ENCODE data around the gene ANKUB1. TPM values are rescaled to one million over a fixed set of nuclear protein-coding genes. Genes with fewer than 3 reads are reported as not detected.

ANKUB1 gene
- polyA plus RNA-seq, 2 of the 4 experiments (the other 2 are of a cell fraction), result not detected

GRCh38 chr3:149752051-149752787, 40.1 kb downstream of the ANKUB1 start, which contains the start of gene COMMD2:
Gene COMMD2, minus strand, starts transcription at chr3:149752489. Its CDS starts 45 bp downstream, at chr3:149752444.
- H3K4me1 ChIP-seq, result peaks cover 18% of the 10 kb centered on the region; the same call in 2 of the 3 replicates
- H3K9me3 ChIP-seq, result no peaks in the 10 kb centered on the region
- 1% methylated on average over 40 of the region's 52 CpGs for WGBS (ENCODE audit: missing lambda C conversion rate)
- FAIRE-seq (peak; percentile 7), ATAC-seq (peak; percentile 100), DNase-seq (ENCODE audit: low read depth in 1 of 2, low spot score in 1 of 2) (peak; percentile 82 to 94)
- H3K4me3 ChIP-seq, result peak within 1 kb of the TSS; percentile 76
- H3K4me2 ChIP-seq, result peak within 1 kb of the TSS; percentile 87
- ChIA-PET CTCF (interaction anchor here (0.6 to 3.1 kb wide), 29 partner anchors 9 to 683 kb away, joined by 3 to 24 read pairs (median 4); no protein-coding TSS in a partner anchor), POLR2A (interaction anchor here (0.6 to 1.9 kb wide), 14 partner anchors 11 to 217 kb away, joined by 3 to 8 read pairs (median 4); partner anchors contain the start of genes RNF13 and WWTR1)
- H3K27ac ChIP-seq, result peak within 1 kb of the TSS; percentile 87 to 96
- peak; percentile 44; the same call in 2 of the 3 replicates for TF ChIP-seq CTCF (IDR thresholded peaks at IDR 0.05)
- no peak for TF ChIP-seq RCOR1 (IDR thresholded peaks at IDR 0.05; ENCODE audit: low read depth, low read length)
- TF ChIP-seq POLR2A (IDR thresholded peaks at IDR 0.05; ENCODE audit: low read length), result peak; percentile 86
- TF ChIP-seq, protein P1, sequence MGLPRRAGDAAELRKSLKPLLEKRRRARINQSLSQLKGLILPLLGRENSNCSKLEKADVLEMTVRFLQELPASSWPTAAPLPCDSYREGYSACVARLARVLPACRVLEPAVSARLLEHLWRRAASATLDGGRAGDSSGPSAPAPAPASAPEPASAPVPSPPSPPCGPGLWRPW (IDR thresholded peaks at IDR 0.05), result no peak
- TF ChIP-seq RNF2 (IDR thresholded peaks at IDR 0.05; ENCODE audit: borderline replicate concordance, low read depth), result no peak
- TF ChIP-seq REST (IDR thresholded peaks at IDR 0.05), result no peak
- no peak for TF ChIP-seq EHF (CRISPR knock-in tag; IDR thresholded peaks at IDR 0.05)
- peak; percentile 79 for TF ChIP-seq SMC3 (IDR thresholded peaks at IDR 0.05)
- TF ChIP-seq ATOH8 (CRISPR knock-in tag; IDR thresholded peaks at IDR 0.05; ENCODE audit: low read depth), result peak; percentile 31; the same call in 1 of the 2 replicates
- no peak for TF ChIP-seq RFX5 (IDR thresholded peaks at IDR 0.05)
- TF ChIP-seq JUN (IDR thresholded peaks at IDR 0.05), result peak; percentile 84 to 85; a peak in 4 of 5 replicates
- TF ChIP-seq MAZ (IDR thresholded peaks at IDR 0.05; ENCODE audit: borderline replicate concordance, low read depth, low read length), result no peak
- TF ChIP-seq MAFK (IDR thresholded peaks at IDR 0.05; ENCODE audit: partially characterized antibody), result no peak
- TF ChIP-seq, protein P2, sequence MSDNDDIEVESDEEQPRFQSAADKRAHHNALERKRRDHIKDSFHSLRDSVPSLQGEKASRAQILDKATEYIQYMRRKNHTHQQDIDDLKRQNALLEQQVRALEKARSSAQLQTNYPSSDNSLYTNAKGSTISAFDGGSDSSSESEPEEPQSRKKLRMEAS (IDR thresholded peaks at IDR 0.05), result peak; percentile 92
- no peak for TF ChIP-seq ZFP36 (IDR thresholded peaks at IDR 0.05; ENCODE audit: borderline replicate concordance, partially characterized antibody)
- TF ChIP-seq, protein P3, sequence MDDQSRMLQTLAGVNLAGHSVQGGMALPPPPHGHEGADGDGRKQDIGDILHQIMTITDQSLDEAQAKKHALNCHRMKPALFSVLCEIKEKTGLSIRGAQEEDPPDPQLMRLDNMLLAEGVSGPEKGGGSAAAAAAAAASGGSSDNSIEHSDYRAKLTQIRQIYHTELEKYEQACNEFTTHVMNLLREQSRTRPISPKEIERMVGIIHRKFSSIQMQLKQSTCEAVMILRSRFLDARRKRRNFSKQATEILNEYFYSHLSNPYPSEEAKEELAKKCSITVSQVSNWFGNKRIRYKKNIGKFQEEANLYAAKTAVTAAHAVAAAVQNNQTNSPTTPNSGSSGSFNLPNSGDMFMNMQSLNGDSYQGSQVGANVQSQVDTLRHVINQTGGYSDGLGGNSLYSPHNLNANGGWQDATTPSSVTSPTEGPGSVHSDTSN (IDR thresholded peaks at IDR 0.05), result peak; percentile 52; the same call in 1 of the 2 replicates
- no peak for TF ChIP-seq SREBF2 (IDR thresholded peaks at IDR 0.05)
- no peak for TF ChIP-seq TP53 (CRISPR knock-in tag; IDR thresholded peaks at IDR 0.05)
- peak; percentile 58; the same call in 1 of the 2 replicates for TF ChIP-seq E2F6 (IDR thresholded peaks at IDR 0.05; ENCODE audit: borderline replicate concordance, low read depth)
- TF ChIP-seq RAD21 (conservative IDR thresholded peaks at IDR 0.05 in 1 of 2, IDR thresholded peaks at IDR 0.05 in 1 of 2), result peak; percentile 53 to 65; a peak in 4 of 5 replicates
- TF ChIP-seq HOXA7 (CRISPR knock-in tag; IDR thresholded peaks at IDR 0.05), result no peak
- peak; percentile 80; the same call in 1 of the 2 replicates for TF ChIP-seq PHF8 (IDR thresholded peaks at IDR 0.05; ENCODE audit: borderline replicate concordance, low read depth)
- TF ChIP-seq POLR2AphosphoS2 (conservative IDR thresholded peaks at IDR 0.05; ENCODE audit: low read length), result no peak
- TF ChIP-seq FOSL2 (IDR thresholded peaks at IDR 0.05), result no peak
- peak; percentile 49; the same call in 1 of the 2 replicates for TF ChIP-seq FOSL2 (CRISPR knock-in tag; IDR thresholded peaks at IDR 0.05)
- 0 out of 2 replicates have a peak, but pooled peaks have one; percentile 64 for TF ChIP-seq ELK1 (IDR thresholded peaks at IDR 0.05; ENCODE audit: low read depth, low read length)
- TF ChIP-seq NPAS2 (CRISPR knock-in tag; IDR thresholded peaks at IDR 0.05; ENCODE audit: borderline replicate concordance), result no peak
- TF ChIP-seq ZNF302 (CRISPR knock-in tag; IDR thresholded peaks at IDR 0.05), result no peak
- TF ChIP-seq TFCP2L1 (CRISPR knock-in tag; IDR thresholded peaks at IDR 0.05), result no peak
- no peak for TF ChIP-seq ZSCAN20 (CRISPR knock-in tag; IDR thresholded peaks at IDR 0.05)
